Activated CD8-positive, alpha-beta memory T cell treated with anti-CD3 and anti-CD28 coated beads, Interleukin-2, amount 50 U/mL, for 24 hours (primary cell): ENCODE results near the gene OR51B4.
"Not testable (repeated sequence)": the region's sequence is repeated elsewhere in the genome, so short reads cannot be mapped to it uniquely, and the experiment has no call there.

ENCODE experiments used
- DNase-seq: peaks from one replicate; pipeline ENCODE4 v3.0.0-alpha.2; 2020; ENCODE audit errors: extremely low read depth

Gene OR51B4

GRCh38 chr11:5294342-5294995, 7.3 kb downstream of the OR51B4 start:
- DNase-seq: not testable (repeated sequence)

DNA sequence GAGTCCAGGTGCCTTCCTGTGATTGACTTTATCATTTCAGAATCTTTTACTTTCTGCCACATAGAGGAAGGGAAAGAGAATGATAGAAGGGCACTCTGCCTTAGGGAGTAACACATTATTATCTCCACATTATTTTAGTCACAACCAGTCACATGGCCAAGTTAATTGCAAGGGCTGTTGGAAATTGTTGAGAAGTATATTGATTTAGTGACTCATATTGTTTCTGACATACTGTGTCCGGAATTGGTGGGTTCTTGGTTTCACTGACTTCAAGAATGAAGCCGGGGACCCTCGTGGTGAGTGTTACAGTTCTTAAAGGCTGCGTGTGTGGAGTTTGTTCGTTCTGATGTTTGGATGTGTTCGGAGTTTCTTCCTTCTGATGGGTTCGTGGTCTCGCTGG, 8.7 kb downstream of the OR51B4 start:
- no peak for DNase-seq

DNA sequence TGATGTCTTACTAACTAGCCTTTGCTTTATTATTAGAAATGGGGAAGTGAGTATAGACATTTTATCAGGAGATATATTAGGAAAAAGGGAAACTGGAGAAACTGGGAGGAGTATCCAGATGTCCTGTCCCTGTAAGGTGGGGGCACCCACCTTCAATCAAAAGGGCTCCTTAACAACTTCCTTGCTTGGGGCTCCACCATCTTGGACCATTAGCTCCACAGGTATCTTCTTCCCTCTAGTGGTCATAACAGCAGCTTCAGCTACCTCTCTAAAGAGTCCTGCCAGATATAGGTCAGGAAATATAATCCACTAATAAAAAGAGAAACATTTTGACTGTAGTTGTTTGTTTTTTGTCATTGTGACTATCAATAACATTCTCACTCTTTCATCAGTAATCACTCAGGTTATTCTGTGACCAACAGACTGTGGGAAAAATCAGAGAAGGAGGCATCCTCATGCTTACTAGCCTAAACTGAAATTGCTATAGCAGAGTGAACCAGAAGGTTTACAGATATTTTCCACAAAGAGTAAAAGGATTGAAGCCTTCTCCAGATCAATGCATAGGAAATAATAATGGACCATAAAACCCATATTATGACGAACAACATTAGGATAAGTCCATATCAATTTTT, 10.4 kb downstream of the OR51B4 start:
- no peak for DNase-seq

- no peak for DNase-seq
Measured at GRCh38 chr11:5290106-5290505, 11.6 kb downstream of the OR51B4 start.

DNA sequence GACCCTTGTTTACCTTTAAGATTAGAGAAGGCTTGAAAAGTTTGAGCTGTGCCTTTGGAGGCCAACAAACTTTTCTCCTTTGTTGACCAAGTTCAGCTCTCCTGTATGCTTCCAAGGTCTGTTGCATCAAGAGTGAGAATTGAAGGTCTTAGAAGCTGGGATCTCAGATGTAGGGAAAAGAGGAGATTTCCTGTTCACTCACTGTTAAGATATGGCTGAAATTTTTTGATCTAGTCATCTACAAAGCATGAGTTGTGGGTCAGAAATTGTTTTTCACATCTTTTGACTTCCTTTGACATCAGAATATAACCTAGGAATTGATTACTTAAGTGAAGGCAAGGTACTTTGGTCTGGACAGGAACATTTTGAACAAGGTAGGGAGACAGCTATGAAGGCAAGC, 12.1 kb downstream of the OR51B4 start:
- DNase-seq: no peak

GRCh38 chr11:5288906-5289550, 12.7 kb downstream of the OR51B4 start:
- no peak for DNase-seq

DNA sequence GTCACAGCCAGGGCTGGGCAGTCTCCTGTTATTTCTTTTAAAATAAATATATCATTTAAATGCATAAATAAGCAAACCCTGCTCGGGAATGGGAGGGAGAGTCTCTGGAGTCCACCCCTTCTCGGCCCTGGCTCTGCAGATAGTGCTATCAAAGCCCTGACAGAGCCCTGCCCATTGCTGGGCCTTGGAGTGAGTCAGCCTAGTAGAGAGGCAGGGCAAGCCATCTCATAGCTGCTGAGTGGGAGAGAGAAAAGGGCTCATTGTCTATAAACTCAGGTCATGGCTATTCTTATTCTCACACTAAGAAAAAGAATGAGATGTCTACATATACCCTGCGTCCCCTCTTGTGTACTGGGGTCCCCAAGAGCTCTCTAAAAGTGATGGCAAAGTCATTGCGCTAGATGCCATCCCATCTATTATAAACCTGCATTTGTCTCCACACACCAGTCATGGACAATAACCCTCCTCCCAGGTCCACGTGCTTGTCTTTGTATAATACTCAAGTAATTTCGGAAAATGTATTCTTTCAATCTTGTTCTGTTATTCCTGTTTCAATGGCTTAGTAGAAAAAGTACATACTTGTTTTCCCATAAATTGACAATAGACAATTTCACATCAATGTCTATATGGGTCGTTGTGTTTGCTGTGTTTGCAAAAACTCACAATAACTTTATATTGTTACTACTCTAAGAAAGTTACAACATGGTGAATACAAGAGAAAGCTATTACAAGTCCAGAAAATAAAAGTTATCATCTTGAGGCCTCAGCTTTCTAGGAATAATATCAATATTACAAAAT, 13.4 kb downstream of the OR51B4 start:
- no peak for DNase-seq

GRCh38 chr11:5286901-5287300, 14.8 kb downstream of the OR51B4 start:
- no peak for DNase-seq

DNA sequence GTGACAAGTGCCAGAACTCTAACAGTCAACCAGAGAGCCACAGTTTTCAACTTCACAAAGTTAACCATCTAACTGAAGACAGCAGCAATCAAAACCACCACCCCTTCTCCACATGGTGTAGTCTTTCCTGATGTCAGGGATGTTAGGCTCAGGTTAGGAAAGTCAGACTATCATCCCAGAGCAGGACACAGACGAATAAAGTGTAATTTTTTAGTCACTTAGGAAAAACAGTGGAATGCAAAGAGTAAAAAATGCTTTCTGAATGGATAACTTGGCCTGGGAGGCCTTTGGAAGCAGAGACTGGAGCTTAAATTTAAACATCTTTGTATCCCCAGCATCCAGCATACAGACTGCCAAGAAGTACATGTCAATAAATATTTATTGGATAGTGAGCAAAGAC, 15.4 kb downstream of the OR51B4 start:
- no peak for DNase-seq

- DNase-seq: no peak
Measured at GRCh38 chr11:5285703-5286340, 15.9 kb downstream of the OR51B4 start.

- no peak for DNase-seq
Measured at GRCh38 chr11:5284637-5285036, 17.1 kb downstream of the OR51B4 start.

DNA sequence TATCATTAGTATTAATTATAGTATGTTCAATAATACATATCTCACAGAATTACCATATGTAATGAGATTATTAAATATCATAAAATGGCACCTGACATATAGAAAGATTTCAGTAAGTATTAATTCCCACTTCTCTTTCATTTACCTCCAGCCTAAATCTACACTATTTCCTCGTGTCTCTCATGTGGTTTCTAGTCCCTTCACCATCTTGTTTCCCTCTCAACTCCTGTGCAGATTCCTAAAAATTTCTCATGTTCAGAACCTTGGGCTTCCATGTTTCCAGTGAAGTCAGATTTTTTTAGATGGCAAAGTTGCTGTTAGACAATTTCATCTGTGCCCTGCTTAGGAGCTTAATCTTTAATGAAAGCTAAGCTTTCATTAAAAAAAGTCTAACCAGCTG, 17.9 kb downstream of the OR51B4 start:
- DNase-seq: no peak

- no peak for DNase-seq
Measured at GRCh38 chr11:5283086-5283485, 18.7 kb downstream of the OR51B4 start.

- DNase-seq: no peak
Measured at GRCh38 chr11:5282628-5283027, 19.1 kb downstream of the OR51B4 start.

DNA sequence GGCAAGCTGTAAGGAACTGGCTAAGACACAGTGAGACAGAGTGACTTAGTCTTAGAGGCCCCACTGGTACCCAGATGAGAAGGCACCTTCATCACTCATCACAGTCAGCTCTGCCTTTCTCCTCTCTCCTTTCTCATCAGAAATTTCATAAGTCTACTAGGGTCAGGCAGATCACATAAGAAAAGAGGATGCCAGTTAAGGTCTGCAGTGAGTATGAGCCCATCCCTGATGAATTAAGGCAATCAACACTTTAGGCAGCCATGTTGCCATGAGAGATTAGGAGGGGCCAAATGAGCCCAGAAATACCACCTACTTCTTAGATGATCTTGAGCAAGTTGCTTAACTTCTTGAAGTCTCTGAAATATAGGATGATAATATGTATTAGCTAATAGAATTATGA, 20.1 kb downstream of the OR51B4 start:
- DNase-seq: no peak

DNA sequence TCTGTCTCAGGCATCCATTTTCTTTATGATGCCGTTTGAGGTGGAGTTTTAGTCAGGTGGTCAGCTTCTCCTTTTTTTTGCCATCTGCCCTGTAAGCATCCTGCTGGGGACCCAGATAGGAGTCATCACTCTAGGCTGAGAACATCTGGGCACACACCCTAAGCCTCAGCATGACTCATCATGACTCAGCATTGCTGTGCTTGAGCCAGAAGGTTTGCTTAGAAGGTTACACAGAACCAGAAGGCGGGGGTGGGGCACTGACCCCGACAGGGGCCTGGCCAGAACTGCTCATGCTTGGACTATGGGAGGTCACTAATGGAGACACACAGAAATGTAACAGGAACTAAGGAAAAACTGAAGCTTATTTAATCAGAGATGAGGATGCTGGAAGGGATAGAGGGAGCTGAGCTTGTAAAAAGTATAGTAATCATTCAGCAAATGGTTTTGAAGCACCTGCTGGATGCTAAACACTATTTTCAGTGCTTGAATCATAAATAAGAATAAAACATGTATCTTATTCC, 21.1 kb downstream of the OR51B4 start:
- no peak for DNase-seq

GRCh38 chr11:5279471-5280090, 22.2 kb downstream of the OR51B4 start:
- no peak for DNase-seq

DNA sequence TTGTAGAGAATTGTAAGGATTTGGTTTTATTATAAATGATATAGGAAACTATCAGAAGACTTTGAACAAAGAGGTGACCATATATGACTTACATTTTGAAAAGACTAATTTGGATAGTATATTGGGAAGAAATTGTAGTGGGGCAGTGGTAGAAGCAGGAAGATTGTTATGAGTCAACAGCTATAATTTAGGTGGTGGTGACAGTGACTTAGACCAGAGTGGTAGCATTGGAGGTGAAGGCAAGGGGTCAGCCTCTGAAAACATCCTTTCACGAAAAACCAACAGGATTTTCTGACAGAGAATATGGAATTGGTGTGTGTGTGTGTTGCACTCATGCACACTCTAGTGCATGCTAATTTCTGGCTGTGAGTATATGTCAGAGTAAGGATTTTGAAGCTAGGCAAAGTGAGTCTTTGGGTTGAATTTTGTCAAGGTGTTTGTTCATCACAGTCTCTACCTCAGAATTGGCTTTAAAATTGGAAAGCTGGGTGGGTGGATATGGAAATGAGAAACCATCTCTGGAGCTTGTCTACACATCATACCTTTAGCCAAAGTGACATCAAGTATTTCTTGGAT, 23.9 kb downstream of the OR51B4 start:
- DNase-seq: no peak

DNA sequence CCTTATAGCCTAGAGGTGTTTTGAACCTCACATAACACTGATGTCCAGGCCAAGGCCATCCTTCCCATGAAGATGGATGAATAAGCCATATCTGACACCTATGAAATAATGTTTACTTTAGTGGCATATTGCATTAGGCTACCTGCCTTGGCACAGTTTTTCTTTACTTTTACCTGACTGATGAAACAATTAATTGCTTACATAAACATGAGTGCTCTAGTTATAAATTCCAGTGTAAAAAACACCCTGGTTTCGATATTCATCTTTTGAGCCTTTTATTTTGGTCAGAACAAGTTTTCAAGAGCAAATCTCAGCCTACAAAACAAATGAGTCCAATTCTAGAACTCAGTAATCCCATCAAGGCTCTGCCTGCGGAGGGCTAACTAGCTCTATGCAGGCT, 25.0 kb downstream of the OR51B4 start:
- DNase-seq: no peak

- DNase-seq: no peak
Measured at GRCh38 chr11:5275369-5276110, 26.2 kb downstream of the OR51B4 start.
